ENCODE results near the gene MYOF.
"Not testable (repeated sequence)": the region's sequence is repeated elsewhere in the genome, so short reads cannot be mapped to it uniquely, and the experiment has no call there.

Gene MYOF

GRCh38 chr10:93288679-93289634, 193.2 kb downstream of the MYOF start:
- DNase-seq: peak; percentile 81

DNA sequence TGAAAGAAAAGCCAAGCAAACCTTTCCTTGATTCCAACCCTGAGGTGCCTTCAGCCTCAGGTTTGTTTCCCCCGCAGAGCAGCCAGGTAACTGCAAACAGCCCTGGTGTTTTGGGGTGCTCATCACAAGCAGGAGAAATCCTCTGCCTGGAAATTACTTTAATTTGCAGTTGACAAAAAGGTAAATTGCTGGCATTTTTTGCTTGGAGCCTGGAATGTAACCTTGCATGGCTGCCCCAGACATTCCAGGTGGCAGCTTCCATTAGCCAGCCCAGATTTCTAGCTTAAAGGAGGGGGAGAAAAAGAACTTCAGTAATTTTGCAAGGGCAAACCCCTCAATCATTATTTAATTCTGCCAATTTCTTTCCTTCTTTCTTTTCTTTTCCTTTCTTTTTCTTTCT, 194.4 kb downstream of the MYOF start:
- no peak for DNase-seq

DNA sequence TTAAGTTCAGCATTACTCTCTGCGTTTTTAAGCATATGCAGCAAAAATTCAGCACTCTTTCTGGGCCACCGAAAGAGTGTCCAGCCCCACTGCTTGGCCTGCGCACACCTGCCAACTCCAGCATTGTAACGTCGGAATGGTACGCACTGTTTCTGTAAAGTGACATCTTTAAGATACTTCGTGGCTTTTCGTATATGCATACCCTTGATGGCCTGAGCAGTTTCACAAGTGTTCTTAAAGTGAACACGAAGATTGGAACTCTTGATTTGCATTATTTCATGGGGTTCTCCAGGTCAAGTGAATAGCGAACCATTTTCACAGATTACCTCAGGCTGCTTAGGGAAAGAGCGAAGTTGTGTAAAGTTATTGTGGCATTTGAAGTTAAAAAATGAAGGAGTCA, 197.9 kb downstream of the MYOF start:
- DNase-seq: not testable (repeated sequence)

DNA sequence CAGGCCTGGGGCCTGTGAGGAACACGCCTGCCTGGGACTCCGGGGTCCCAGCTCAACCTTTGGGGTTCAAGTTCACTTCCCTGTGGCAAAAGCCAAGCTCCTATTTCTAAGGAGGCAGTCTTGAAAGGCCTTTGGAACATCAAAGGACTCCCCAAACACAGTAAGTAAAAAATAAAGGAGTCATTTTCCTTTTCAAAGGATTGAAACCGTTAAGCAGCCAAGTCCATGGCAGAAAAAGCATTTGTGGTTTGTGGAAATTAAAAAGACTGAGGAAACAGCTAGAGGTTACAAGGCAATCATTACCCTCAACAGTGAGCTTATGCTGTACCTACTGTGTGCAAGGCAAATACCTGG, 200.8 kb downstream of the MYOF start:
- DNase-seq: no peak

- no peak for DNase-seq
Observed at GRCh38 chr10:93280699-93281366, 201.3 kb downstream of the MYOF start.

GRCh38 chr10:93280121-93280698, 201.9 kb downstream of the MYOF start:
- DNase-seq: no peak

GRCh38 chr10:93277360-93277759, 204.8 kb downstream of the MYOF start:
- DNase-seq: no peak

GRCh38 chr10:93274419-93274818, 207.7 kb downstream of the MYOF start:
- DNase-seq: no peak

- DNase-seq: no peak
Observed at GRCh38 chr10:93272884-93273675, 209.1 kb downstream of the MYOF start.

DNA sequence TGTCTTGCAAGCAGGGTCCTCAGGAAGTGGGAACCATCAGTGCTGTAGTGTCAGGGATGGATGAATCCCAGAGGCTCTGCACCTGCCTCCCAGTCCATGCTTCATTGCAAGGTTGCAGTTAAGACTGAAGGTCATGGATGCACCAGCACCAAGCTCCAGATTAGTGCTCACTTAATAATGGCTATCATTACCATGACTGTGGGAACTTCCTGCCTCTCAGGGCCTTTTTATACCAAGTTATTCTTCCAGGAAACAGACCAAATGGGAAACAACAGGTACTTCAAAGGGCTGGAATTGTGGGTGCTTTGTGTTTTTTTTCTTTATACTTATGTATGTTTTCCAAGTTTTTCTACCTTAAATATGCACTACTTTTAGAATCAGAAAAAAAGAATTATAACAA, 210.8 kb downstream of the MYOF start:
- no peak for DNase-seq

GRCh38 chr10:93269281-93269680, 212.9 kb downstream of the MYOF start:
- no peak for DNase-seq

DNA sequence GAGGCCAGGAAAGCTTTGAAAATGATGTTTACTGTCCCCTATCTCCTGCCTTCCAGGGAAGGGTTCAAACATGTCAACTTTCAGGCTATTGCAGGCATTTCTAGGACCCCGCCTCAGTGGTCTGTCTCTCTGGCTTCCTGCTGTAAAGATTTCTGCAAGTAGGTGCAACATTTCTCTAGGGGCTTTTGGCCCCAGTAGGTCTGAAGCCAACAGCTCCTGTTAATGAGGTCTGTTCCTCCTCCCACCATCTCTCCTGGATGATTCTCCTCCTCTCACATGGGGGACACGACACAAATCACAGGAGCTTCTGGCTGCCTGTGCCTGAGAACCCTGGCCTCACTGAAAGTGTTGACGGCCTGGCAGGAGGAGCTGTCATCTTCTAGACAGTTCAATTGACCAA, 214.1 kb downstream of the MYOF start:
- no peak for DNase-seq

GRCh38 chr10:93267521-93267920, 214.6 kb downstream of the MYOF start:
- no peak for DNase-seq

GRCh38 chr10:93266858-93267257, 215.3 kb downstream of the MYOF start:
- no peak for DNase-seq

DNA sequence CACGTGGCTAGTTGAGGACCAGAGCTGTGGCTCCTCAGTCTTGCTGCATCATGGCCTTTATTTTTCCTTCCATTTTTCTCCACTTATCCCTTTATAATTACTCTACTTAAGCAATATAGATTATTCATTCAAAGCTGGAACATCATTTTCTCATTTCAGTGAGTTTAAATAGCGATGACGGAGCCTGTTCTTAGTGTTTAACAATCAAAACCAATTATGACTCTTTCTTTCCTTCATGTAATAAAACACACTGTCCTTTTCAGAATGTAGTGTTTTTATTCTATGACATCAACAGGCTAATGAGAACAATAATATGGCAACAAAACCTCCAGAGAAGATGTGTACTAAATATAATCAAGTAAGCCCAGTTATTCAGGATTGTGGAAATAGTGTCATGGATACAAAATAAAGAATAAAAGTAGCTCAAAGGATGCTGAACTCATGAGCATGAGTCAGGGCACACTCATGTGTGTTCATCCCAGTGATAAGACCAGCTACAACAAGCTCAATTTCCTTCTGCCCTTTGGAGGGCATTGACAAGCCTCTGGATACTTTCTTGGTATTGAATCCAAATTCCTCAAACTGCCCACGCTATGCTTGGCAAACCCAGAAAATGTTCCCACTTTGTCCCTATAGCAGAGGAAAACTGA, 220.0 kb downstream of the MYOF start:
- no peak for DNase-seq

DNA sequence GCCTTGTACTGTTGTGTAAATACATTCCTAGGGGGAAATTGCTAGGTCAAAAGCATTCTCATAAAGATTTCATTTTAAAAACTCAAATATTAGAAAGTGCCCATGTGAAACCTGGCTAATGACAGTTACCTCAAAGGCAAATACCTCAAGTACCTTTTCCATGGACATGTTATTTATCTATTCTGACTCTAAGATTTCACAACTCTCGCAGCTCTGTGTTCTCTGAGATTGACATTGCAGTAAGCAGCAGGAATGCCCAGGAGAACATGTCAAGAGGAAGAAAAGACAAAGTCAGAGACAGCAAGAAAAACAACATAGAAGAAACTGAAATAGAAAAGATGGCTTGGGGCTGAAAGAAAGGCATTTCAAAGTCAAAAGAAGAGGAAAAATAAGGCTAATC, 221.0 kb downstream of the MYOF start:
- no peak for DNase-seq

GRCh38 chr10:93259126-93259525, 223.0 kb downstream of the MYOF start:
- no peak for DNase-seq
